ENCODE results near the gene OR1L6.

OR1L6 gene

GRCh38 chr9:122777052-122777451, 34.9 kb downstream of the OR1L6 start:
- TF ChIP-seq, protein P1, sequence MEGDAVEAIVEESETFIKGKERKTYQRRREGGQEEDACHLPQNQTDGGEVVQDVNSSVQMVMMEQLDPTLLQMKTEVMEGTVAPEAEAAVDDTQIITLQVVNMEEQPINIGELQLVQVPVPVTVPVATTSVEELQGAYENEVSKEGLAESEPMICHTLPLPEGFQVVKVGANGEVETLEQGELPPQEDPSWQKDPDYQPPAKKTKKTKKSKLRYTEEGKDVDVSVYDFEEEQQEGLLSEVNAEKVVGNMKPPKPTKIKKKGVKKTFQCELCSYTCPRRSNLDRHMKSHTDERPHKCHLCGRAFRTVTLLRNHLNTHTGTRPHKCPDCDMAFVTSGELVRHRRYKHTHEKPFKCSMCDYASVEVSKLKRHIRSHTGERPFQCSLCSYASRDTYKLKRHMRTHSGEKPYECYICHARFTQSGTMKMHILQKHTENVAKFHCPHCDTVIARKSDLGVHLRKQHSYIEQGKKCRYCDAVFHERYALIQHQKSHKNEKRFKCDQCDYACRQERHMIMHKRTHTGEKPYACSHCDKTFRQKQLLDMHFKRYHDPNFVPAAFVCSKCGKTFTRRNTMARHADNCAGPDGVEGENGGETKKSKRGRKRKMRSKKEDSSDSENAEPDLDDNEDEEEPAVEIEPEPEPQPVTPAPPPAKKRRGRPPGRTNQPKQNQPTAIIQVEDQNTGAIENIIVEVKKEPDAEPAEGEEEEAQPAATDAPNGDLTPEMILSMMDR (IDR thresholded peaks at IDR 0.05), result no peak
- TF ChIP-seq ZFX (IDR thresholded peaks at IDR 0.05; ENCODE audit: borderline replicate concordance), result no peak
- H3K27ac ChIP-seq, result no peak overlapping the region

- H3K27ac ChIP-seq, result no peak overlapping the region
- TF ChIP-seq, protein P1 (IDR thresholded peaks at IDR 0.05), result no peak
- TF ChIP-seq ZFX (IDR thresholded peaks at IDR 0.05; ENCODE audit: borderline replicate concordance), result no peak
Measured at GRCh38 chr9:122777935-122778627, 36.0 kb downstream of the OR1L6 start.

GRCh38 chr9:122779181-122779580, 37.1 kb downstream of the OR1L6 start:
- no peak overlapping the region for H3K27ac ChIP-seq
- TF ChIP-seq, protein P1 (IDR thresholded peaks at IDR 0.05), result no peak
- no peak for TF ChIP-seq ZFX (IDR thresholded peaks at IDR 0.05; ENCODE audit: borderline replicate concordance)

DNA sequence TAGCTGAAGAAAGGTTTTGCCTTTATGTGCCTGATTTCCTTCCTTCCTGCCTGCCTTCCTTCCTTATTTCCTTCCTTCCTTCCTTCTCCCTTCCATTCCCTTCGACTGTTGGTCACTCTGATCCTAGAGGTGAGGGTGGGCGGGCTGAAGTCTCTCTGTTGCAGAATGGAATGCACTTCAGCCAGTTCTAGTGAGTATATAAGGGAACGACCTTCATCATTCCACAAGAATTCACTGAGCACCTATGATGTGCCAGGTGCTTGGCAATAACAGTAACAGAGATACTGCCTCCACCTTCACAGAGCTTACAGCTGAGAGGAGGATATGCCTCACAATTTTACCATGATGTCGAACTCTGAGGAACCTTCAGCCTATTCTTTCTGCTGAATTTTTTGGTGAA, 37.9 kb downstream of the OR1L6 start:
- H3K27ac ChIP-seq, result no peak overlapping the region
- no peak for TF ChIP-seq ZFX (IDR thresholded peaks at IDR 0.05; ENCODE audit: borderline replicate concordance)
- TF ChIP-seq, protein P1 (IDR thresholded peaks at IDR 0.05), result no peak

- TF ChIP-seq ZFX (IDR thresholded peaks at IDR 0.05; ENCODE audit: borderline replicate concordance), result no peak
- TF ChIP-seq, protein P1 (IDR thresholded peaks at IDR 0.05), result no peak
- no peak overlapping the region for H3K27ac ChIP-seq
Measured at GRCh38 chr9:122781671-122782070, 39.6 kb downstream of the OR1L6 start.

DNA sequence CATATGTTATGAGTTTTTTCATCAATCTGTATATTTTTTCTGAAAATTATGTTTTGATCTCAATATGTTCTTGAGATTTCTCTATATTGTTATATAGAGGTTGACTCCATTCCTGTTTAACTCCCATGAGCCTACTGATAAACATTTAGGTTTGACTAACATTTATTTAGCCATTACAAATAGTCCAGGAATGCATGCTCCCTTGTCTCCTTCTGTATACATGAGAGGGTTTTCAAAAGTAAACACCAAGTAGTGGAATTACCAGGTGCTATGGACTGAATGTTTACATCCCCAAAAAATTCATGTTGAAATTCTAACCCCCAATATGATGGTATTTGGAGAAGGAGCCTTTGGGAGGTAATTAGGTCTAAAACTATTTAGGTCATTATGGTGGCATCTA, 43.2 kb downstream of the OR1L6 start:
- TF ChIP-seq ZFX (IDR thresholded peaks at IDR 0.05; ENCODE audit: borderline replicate concordance), result no peak
- TF ChIP-seq, protein P1 (IDR thresholded peaks at IDR 0.05), result no peak

GRCh38 chr9:122786338-122786737, 44.2 kb downstream of the OR1L6 start:
- TF ChIP-seq ZFX (IDR thresholded peaks at IDR 0.05; ENCODE audit: borderline replicate concordance), result no peak
- TF ChIP-seq, protein P1 (IDR thresholded peaks at IDR 0.05), result no peak
- H3K27ac ChIP-seq, result no peak overlapping the region

More for the DNA sequence above, 43.2 kb downstream of the OR1L6 start:
- no peak overlapping the region for H3K27ac ChIP-seq
